ENCODE data around the gene NHERF1. TPM values are rescaled to one million over a fixed set of nuclear protein-coding genes. Genes with fewer than 3 reads are reported as not detected.

The NHERF1 gene
- total RNA-seq, 6 experiments from 2014 or later: 15.7 to 18.9 (median 17.5) TPM

- H3K9me3 Mint-ChIP-seq: no peaks in the 10 kb centered on the region
- H3K4me1 Mint-ChIP-seq (ENCODE audit: low read depth): no peaks in the 10 kb centered on the region
- H3K27ac Mint-ChIP-seq: no peak overlapping the region
- peaks cover 6% of the 10 kb centered on the region for H3K27me3 Mint-ChIP-seq (ENCODE audit: insufficient read depth)
- DNase-seq: no peak
- no peaks in the 10 kb centered on the region for H3K36me3 Mint-ChIP-seq (ENCODE audit: low read depth)
- TF ChIP-seq CTCF (IDR thresholded peaks at IDR 0.05): no peak
- H3K4me3 Mint-ChIP-seq: no peak overlapping the region
Measured at GRCh38 chr17:74728702-74729075, 19.7 kb upstream of the NHERF1 start.

- TF ChIP-seq CTCF (IDR thresholded peaks at IDR 0.05): no peak
- Mint-ChIP-seq H3K27me3 (ENCODE audit: insufficient read depth) (peaks cover 5% of the 10 kb centered on the region), H3K4me3 (no peak overlapping the region), H3K36me3 (ENCODE audit: low read depth) (no peaks in the 10 kb centered on the region), H3K27ac (no peak overlapping the region), H3K9me3 (no peaks in the 10 kb centered on the region), H3K4me1 (ENCODE audit: low read depth) (no peaks in the 10 kb centered on the region)
- DNase-seq: no peak
Measured at GRCh38 chr17:74729368-74729767, 19.1 kb upstream of the NHERF1 start.

GRCh38 chr17:74729866-74730265, 18.6 kb upstream of the NHERF1 start:
- H3K36me3 Mint-ChIP-seq (ENCODE audit: low read depth): no peaks in the 10 kb centered on the region
- no peak overlapping the region for H3K27ac Mint-ChIP-seq
- no peaks in the 10 kb centered on the region for H3K4me1 Mint-ChIP-seq (ENCODE audit: low read depth)
- H3K27me3 Mint-ChIP-seq (ENCODE audit: insufficient read depth): peaks cover 6% of the 10 kb centered on the region
- no peak for TF ChIP-seq CTCF (IDR thresholded peaks at IDR 0.05)
- no peak overlapping the region for H3K4me3 Mint-ChIP-seq
- no peaks in the 10 kb centered on the region for H3K9me3 Mint-ChIP-seq
- DNase-seq: no peak

- Mint-ChIP-seq H3K9me3 (no peaks in the 10 kb centered on the region), H3K27ac (no peak overlapping the region), H3K4me3 (no peak overlapping the region), H3K4me1 (ENCODE audit: low read depth) (no peaks in the 10 kb centered on the region), H3K27me3 (ENCODE audit: insufficient read depth) (peaks cover 7% of the 10 kb centered on the region; the same call in 1 of the 2 replicates), H3K36me3 (ENCODE audit: low read depth) (no peaks in the 10 kb centered on the region)
- no peak for TF ChIP-seq CTCF (IDR thresholded peaks at IDR 0.05)
- no peak for DNase-seq
Measured at GRCh38 chr17:74730491-74731346, 17.7 kb upstream of the NHERF1 start.

- Mint-ChIP-seq H3K4me1 (ENCODE audit: low read depth) (no peaks in the 10 kb centered on the region), H3K27me3 (ENCODE audit: insufficient read depth) (peaks cover 13% of the 10 kb centered on the region), H3K36me3 (ENCODE audit: low read depth) (no peaks in the 10 kb centered on the region), H3K4me3 (no peak overlapping the region), H3K27ac (no peak overlapping the region), H3K9me3 (no peaks in the 10 kb centered on the region)
- TF ChIP-seq CTCF (IDR thresholded peaks at IDR 0.05): no peak
- no peak for DNase-seq
Measured at GRCh38 chr17:74731347-74731605, 17.2 kb upstream of the NHERF1 start.

Measured in HFFc6 (cell line).